OCI-LY3 (cell line): ENCODE results near the gene GRIA3.
"Not testable (repeated sequence)": the region's sequence is repeated elsewhere in the genome, so short reads cannot be mapped to it uniquely, and the experiment has no call there.

Experiments used
- H2AFZ ChIP-seq: fragments of 200-600, 300-600 bp; shearing (Covaris generic); 2 replicates; pipeline ENCODE4 v1.6.0; 2014; ENCODE audit warnings: antibody characterized with exemption, low read depth, low read length
- H3K27ac ChIP-seq: fragments of 200-600, 300-600 bp; sonication (generic); 2 replicates; pipeline ENCODE4 v1.5.1; 2014; ENCODE audit warnings: mild to moderate bottlenecking, low read length, moderate library complexity, mixed read lengths
- H3K27me3 ChIP-seq: fragments of 200-600, 300-600 bp; sonication (generic); 2 replicates; pipeline ENCODE4 v1.6.1; 2014; ENCODE audit warnings: low read depth, low read length, mixed read lengths
- H3K36me3 ChIP-seq: fragments of 200-600, 300-600 bp; sonication (generic); replicated peaks from 2 replicates; pipeline ENCODE3; 2014; ENCODE audit warnings: low read depth, low read length, mixed read lengths
- H3K4me1 ChIP-seq: fragments of 300-600, 200-600 bp; sonication (generic); 2 replicates; pipeline ENCODE4 v1.6.1; 2014; ENCODE audit warnings: low read length, mixed read lengths
- H3K4me2 ChIP-seq: fragments of 200-600, 300-600 bp; sonication (generic); 2 replicates; pipeline ENCODE4 v1.6.1; 2014; ENCODE audit warnings: low read length, mixed read lengths
- H3K4me3 ChIP-seq: fragments of 300-600, 200-600 bp; sonication (generic); 2 replicates; pipeline ENCODE4 v1.5.1; 2014; ENCODE audit warnings: antibody characterized with exemption, mild to moderate bottlenecking, low read length, moderate library complexity
- H3K79me2 ChIP-seq: fragments of 300-600, 200-600 bp; shearing (Covaris generic); 2 replicates; pipeline ENCODE4 v1.6.1; 2014; ENCODE audit warnings: mild to moderate bottlenecking, low read length, mixed read lengths
- H3K9ac ChIP-seq: fragments of 300-600, 200-600 bp; shearing (Covaris generic); 2 replicates; pipeline ENCODE4 v1.6.0; 2014; ENCODE audit warnings: mild to moderate bottlenecking, low read length, moderate library complexity
- H3K9me3 ChIP-seq: fragments of 200-600, 300-600 bp; shearing (Covaris generic); 2 replicates; pipeline ENCODE4 v1.6.1; 2014; ENCODE audit warnings: low read length, mixed read lengths; ENCODE audit not compliant: insufficient read depth
- H4K20me1 ChIP-seq: fragments of 200-600, 300-600 bp; sonication (generic); 2 replicates; pipeline ENCODE4 v1.6.1; 2016; ENCODE audit warnings: low read length, mixed read lengths; ENCODE audit not compliant: insufficient read depth
- EZH2phosphoT487 ChIP-seq: fragments of 200-600 bp; shearing (Covaris generic); IDR thresholded peaks from 2 replicates; pipeline ENCODE4 v1.6.1; 2018; ENCODE audit warnings: antibody characterized with exemption, mixed run types, low read depth
- TF ChIP-seq, protein P1 (sequence below): fragments of 200-600, 300-600 bp; sonication (generic); IDR thresholded peaks from 2 replicates; pipeline ENCODE4 v1.5.1; 2014; ENCODE audit warnings: antibody characterized with exemption, low read length, low read depth

GRIA3 gene

GRCh38 chrX:123277347-123277746 is 93.3 kb downstream of the GRIA3 start:
- H3K27ac ChIP-seq = no peak overlapping the region
- H3K9ac ChIP-seq = no peak overlapping the region
- no peaks in the 10 kb centered on the region for H3K27me3 ChIP-seq
- no peak overlapping the region for H3K4me3 ChIP-seq
- peak overlapping the region; percentile 51 for H3K4me2 ChIP-seq
- peaks cover 11% of the 10 kb centered on the region for H3K4me1 ChIP-seq
- no peaks in the 10 kb centered on the region for H3K36me3 ChIP-seq
- H4K20me1 ChIP-seq = no peaks in the 10 kb centered on the region
- H2AFZ ChIP-seq = no peak overlapping the region; the same call in 1 of the 2 replicates
- no peak for TF ChIP-seq EZH2phosphoT487
- TF ChIP-seq, protein P1, sequence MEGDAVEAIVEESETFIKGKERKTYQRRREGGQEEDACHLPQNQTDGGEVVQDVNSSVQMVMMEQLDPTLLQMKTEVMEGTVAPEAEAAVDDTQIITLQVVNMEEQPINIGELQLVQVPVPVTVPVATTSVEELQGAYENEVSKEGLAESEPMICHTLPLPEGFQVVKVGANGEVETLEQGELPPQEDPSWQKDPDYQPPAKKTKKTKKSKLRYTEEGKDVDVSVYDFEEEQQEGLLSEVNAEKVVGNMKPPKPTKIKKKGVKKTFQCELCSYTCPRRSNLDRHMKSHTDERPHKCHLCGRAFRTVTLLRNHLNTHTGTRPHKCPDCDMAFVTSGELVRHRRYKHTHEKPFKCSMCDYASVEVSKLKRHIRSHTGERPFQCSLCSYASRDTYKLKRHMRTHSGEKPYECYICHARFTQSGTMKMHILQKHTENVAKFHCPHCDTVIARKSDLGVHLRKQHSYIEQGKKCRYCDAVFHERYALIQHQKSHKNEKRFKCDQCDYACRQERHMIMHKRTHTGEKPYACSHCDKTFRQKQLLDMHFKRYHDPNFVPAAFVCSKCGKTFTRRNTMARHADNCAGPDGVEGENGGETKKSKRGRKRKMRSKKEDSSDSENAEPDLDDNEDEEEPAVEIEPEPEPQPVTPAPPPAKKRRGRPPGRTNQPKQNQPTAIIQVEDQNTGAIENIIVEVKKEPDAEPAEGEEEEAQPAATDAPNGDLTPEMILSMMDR = no peak
- no peaks in the 10 kb centered on the region for H3K79me2 ChIP-seq
- no peaks in the 10 kb centered on the region for H3K9me3 ChIP-seq

DNA sequence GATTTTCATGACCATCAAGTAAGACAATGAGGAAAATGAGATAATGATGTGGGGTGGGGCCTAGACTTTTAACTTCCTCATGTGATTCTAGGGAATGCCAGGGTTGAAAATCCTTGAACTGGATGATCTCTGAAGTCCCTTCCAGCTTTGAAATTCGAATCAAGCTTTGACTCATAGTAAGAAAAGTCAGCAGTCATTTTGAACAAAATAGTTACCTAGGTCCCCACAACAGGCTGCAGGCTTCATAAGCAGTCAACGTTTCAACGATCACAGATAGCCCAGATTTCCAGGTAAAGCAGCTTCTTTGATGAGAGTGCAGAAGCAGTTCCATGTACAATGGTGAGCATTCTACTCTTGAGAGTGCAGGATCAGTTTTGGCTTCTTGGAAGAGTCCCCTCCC is 93.7 kb downstream of the GRIA3 start:
- Histone ChIP-seq H3K4me3 (no peak overlapping the region), H3K4me1 (peaks cover 11% of the 10 kb centered on the region), H3K9ac (no peak overlapping the region), H3K4me2 (peak overlapping the region; percentile 51), H2AFZ (peak overlapping the region; percentile 77), H3K9me3 (no peaks in the 10 kb centered on the region), H4K20me1 (no peaks in the 10 kb centered on the region), H3K27ac (no peak overlapping the region), H3K36me3 (no peaks in the 10 kb centered on the region), H3K27me3 (no peaks in the 10 kb centered on the region), H3K79me2 (no peaks in the 10 kb centered on the region)
- TF ChIP-seq, protein P1 = no peak; the same call in 1 of the 2 replicates
- no peak for TF ChIP-seq EZH2phosphoT487

- Histone ChIP-seq H3K79me2 (no peaks in the 10 kb centered on the region), H2AFZ (no peak overlapping the region), H3K27me3 (no peaks in the 10 kb centered on the region), H3K36me3 (no peaks in the 10 kb centered on the region), H3K27ac (no peak overlapping the region), H3K4me3 (no peak overlapping the region), H3K4me1 (peaks cover 11% of the 10 kb centered on the region), H3K4me2 (no peak overlapping the region), H4K20me1 (no peaks in the 10 kb centered on the region), H3K9ac (no peak overlapping the region), H3K9me3 (no peaks in the 10 kb centered on the region)
- no peak for TF ChIP-seq EZH2phosphoT487
These were observed 98.2 kb downstream of the GRIA3 start for GRCh38 chrX:123282241-123282640.

DNA sequence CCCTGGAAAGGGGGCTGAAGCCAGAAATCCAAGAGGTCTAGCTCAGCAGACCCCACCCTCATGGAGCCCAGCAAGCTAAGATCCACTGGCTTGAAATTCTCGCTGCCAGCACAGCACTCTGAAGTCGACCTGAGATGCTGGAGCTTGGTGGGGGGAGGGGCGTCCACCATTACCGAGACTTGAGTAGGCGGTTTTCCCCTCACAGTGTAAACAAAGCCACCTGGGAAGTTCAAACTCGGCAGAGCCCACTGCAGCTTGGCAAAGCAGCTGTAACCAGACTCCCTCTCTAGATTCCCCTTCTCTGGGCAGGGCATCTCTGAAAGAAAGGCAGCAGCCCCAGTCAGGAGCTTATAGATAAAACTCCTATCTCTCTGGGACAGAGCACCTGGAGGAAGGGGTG is 99.3 kb downstream of the GRIA3 start:
- H3K27ac ChIP-seq = not testable (repeated sequence)

GRCh38 chrX:123291623-123292022 is 107.5 kb downstream of the GRIA3 start:
- H3K27me3 ChIP-seq = no peaks in the 10 kb centered on the region

More for the DNA sequence above, 99.3 kb downstream of the GRIA3 start:
- not testable (repeated sequence) for H3K36me3 ChIP-seq, H3K9me3 ChIP-seq, H2AFZ ChIP-seq, H3K79me2 ChIP-seq, H3K4me1 ChIP-seq, H3K4me2 ChIP-seq, H3K4me3 ChIP-seq, H3K9ac ChIP-seq, H4K20me1 ChIP-seq, H3K27me3 ChIP-seq

More at GRCh38 chrX:123291623-123292022, 107.5 kb downstream of the GRIA3 start:
- no peaks in the 10 kb centered on the region for H3K4me1 ChIP-seq
- no peaks in the 10 kb centered on the region for H3K9me3 ChIP-seq
- H2AFZ ChIP-seq = no peak overlapping the region
- no peak overlapping the region for H3K27ac ChIP-seq
- no peaks in the 10 kb centered on the region for H4K20me1 ChIP-seq
- H3K79me2 ChIP-seq = no peaks in the 10 kb centered on the region
- no peak overlapping the region for H3K4me2 ChIP-seq
- no peaks in the 10 kb centered on the region for H3K36me3 ChIP-seq
- no peak overlapping the region for H3K9ac ChIP-seq
- TF ChIP-seq EZH2phosphoT487 = no peak
- TF ChIP-seq, protein P1 = no peak
- no peak overlapping the region for H3K4me3 ChIP-seq
